WTC11 (cell line): Measurements from ENCODE around the gene SLC12A8. TPM values are rescaled to one million over a fixed set of nuclear protein-coding genes. Genes with fewer than 3 reads are reported as not detected.

Source experiments
- ATAC-seq: fragments of 200-7000 bp; cut with Tn5 transposase; 2 replicates; pipeline ENCODE4 v1.10.0; 2021; ENCODE audit warnings: mild to moderate bottlenecking, moderate library complexity
- CTCF ChIA-PET: fragments of 300-600 bp; sonication (Branson Sonifier 250); formaldehyde crosslinking; loops from one replicate; lab custom pipeline; 2021; ENCODE audit warnings: antibody characterized with exemption; lab: Charles Lee
- POLR2A ChIA-PET: fragments of 350-600 bp; sonication (Branson Sonifier 250); formaldehyde crosslinking; loops from one replicate; lab custom pipeline; 2021; ENCODE audit warnings: antibody characterized with exemption; lab: Charles Lee
- DNase-seq: peaks from one replicate; pipeline ENCODE4 v3.0.0; 2021; ENCODE audit warnings: low spot score
- H3K27ac Mint-ChIP-seq: 2 replicates; pipeline ENCODE4 v1.8.0; 2021; ENCODE audit warnings: mixed read lengths
- H3K27me3 Mint-ChIP-seq: 2 replicates; pipeline ENCODE4 v1.8.0; 2021; ENCODE audit warnings: low read depth, mild to moderate bottlenecking, moderate library complexity, mixed read lengths
- H3K36me3 Mint-ChIP-seq: 2 replicates; pipeline ENCODE4 v1.8.0; 2021; ENCODE audit warnings: mixed read lengths
- H3K4me1 Mint-ChIP-seq: 2 replicates; pipeline ENCODE4 v1.8.0; 2022; ENCODE audit warnings: mixed read lengths
- H3K4me3 Mint-ChIP-seq: 2 replicates; pipeline ENCODE4 v1.8.0; 2021; ENCODE audit warnings: mild to moderate bottlenecking, moderate library complexity, mixed read lengths
- H3K9me3 Mint-ChIP-seq: 2 replicates; pipeline ENCODE4 v1.8.0; 2021; ENCODE audit warnings: mixed read lengths
- CTCF ChIP-seq: fragments of 200-600 bp; IDR thresholded peaks from 2 replicates; pipeline ENCODE4 v1.8.0; 2022; ENCODE audit warnings: antibody characterized with exemption
- E2F1 ChIP-seq: sonication (generic); formaldehyde crosslinking; IDR thresholded peaks from 2 replicates; pipeline ENCODE4 v1.8.0; 2022; ENCODE audit warnings: mild to moderate bottlenecking, missing genetic modification reagents
- E2F5 ChIP-seq: sonication (generic); formaldehyde crosslinking; IDR thresholded peaks from 2 replicates; pipeline ENCODE4 v1.8.1; 2022; ENCODE audit warnings: mild to moderate bottlenecking, moderate library complexity, missing genetic modification reagents
- ELF4 ChIP-seq: sonication (generic); formaldehyde crosslinking; IDR thresholded peaks from 2 replicates; pipeline ENCODE4 v1.8.1; 2022; ENCODE audit warnings: low read depth, mild to moderate bottlenecking, moderate library complexity, missing genetic modification reagents
- MAX ChIP-seq: sonication (generic); formaldehyde crosslinking; IDR thresholded peaks from 2 replicates; pipeline ENCODE4 v1.8.0; 2022; ENCODE audit warnings: mild to moderate bottlenecking, missing genetic modification reagents
- MLX ChIP-seq: sonication (generic); formaldehyde crosslinking; IDR thresholded peaks from 2 replicates; pipeline ENCODE4 v1.8.1; 2023; ENCODE audit warnings: mild to moderate bottlenecking, missing genetic modification reagents, moderate library complexity
- OVOL2 ChIP-seq: fragments of 250-450 bp; sonication (Bioruptor Pico); IDR thresholded peaks from 2 replicates; pipeline ENCODE4 v1.9.0; 2021; ENCODE audit warnings: mild to moderate bottlenecking, borderline replicate concordance
- PRDM15 ChIP-seq: sonication (generic); formaldehyde crosslinking; IDR thresholded peaks from 2 replicates; pipeline ENCODE4 v1.8.0; 2022; ENCODE audit warnings: missing genetic modification reagents
- RELA ChIP-seq: sonication (generic); formaldehyde crosslinking; IDR thresholded peaks from 2 replicates; pipeline ENCODE4 v1.8.1; 2022; ENCODE audit warnings: missing genetic modification reagents, mild to moderate bottlenecking, borderline replicate concordance
- ZNF281 ChIP-seq: sonication (generic); formaldehyde crosslinking; IDR thresholded peaks from 2 replicates; pipeline ENCODE4 v1.8.0; 2023; ENCODE audit warnings: mild to moderate bottlenecking, missing genetic modification reagents
- ZNF317 ChIP-seq: sonication (generic); formaldehyde crosslinking; IDR thresholded peaks from 2 replicates; pipeline ENCODE4 v1.8.1; 2023; ENCODE audit warnings: low read depth, mild to moderate bottlenecking, moderate library complexity, missing genetic modification reagents, borderline replicate concordance
- ZNF512 ChIP-seq: sonication (generic); formaldehyde crosslinking; IDR thresholded peaks from 2 replicates; pipeline ENCODE4 v1.8.1; 2022; ENCODE audit warnings: missing genetic modification reagents, borderline replicate concordance
- ZNF532 ChIP-seq: fragments of 250-450 bp; sonication (Bioruptor Pico); IDR thresholded peaks from 2 replicates; pipeline ENCODE4 v1.9.0; 2021; ENCODE audit warnings: mild to moderate bottlenecking, borderline replicate concordance
- ZNF671 ChIP-seq: fragments of 250-450 bp; sonication (Bioruptor Pico); IDR thresholded peaks from 2 replicates; pipeline ENCODE4 v1.8.0; 2021; ENCODE audit warnings: mild to moderate bottlenecking
- total RNA-seq: library from RNA; stranded (reverse); gene quantifications from 3 replicates; pipeline ENCODE4 v1.2.3, GENCODE V29; 2021

The SLC12A8 gene
- total RNA-seq, 1 experiment from 2014 or later: 9.1 TPM

GRCh38 chr3:125165189-125165947, 47.2 kb downstream of the SLC12A8 start (continued):
- TF ChIP-seq CTCF: peak; percentile 32; the same call in 1 of the 2 replicates
- TF ChIP-seq, all 79 proteins: peak for 1

GRCh38 chr3:125163739-125164601, 48.6 kb downstream of the SLC12A8 start:
- POLR2A ChIA-PET: no interaction called here
- Mint-ChIP-seq H3K9me3 (no peaks in the 10 kb centered on the region), H3K27ac (no peak overlapping the region), H3K27me3 (no peaks in the 10 kb centered on the region), H3K36me3 (no peaks in the 10 kb centered on the region), H3K4me1 (peaks cover 11% of the 10 kb centered on the region)
- ATAC-seq: peak; percentile 93
- no peak for TF ChIP-seq ZNF671
- TF ChIP-seq ZNF532: no peak
- no peak for TF ChIP-seq PRDM15 (CRISPR knock-in tag)
- TF ChIP-seq RELA: no peak
- no peak for TF ChIP-seq MAX (CRISPR knock-in tag)
- TF ChIP-seq E2F1 (CRISPR knock-in tag): no peak
- TF ChIP-seq E2F5: no peak
- TF ChIP-seq ZNF512: no peak
- TF ChIP-seq MLX (CRISPR knock-in tag): no peak
- TF ChIP-seq ZNF281 (CRISPR knock-in tag): no peak
- no peak for TF ChIP-seq OVOL2 (CRISPR knock-in tag)
- TF ChIP-seq ZNF317 (CRISPR knock-in tag): no peak
- TF ChIP-seq ELF4 (CRISPR knock-in tag): no peak
- TF ChIP-seq, all 79 proteins: peak for 0
- DNase-seq: peak; percentile 69
- CTCF ChIA-PET: interaction anchor here (0.5 to 2.7 kb wide), 30 partner anchors 11 to 275 kb away, joined by 3 to 19 read pairs (median 4); no protein-coding TSS in a partner anchor
- no peak overlapping the region for H3K4me3 Mint-ChIP-seq
